Keratinocyte (primary cell): Measurements from ENCODE around the gene C2orf92. TPM values are rescaled to one million over a fixed set of nuclear protein-coding genes. Genes with fewer than 3 reads are reported as not detected.
"Not testable (repeated sequence)": the region's sequence is repeated elsewhere in the genome, so short reads cannot be mapped to it uniquely, and the experiment has no call there.

Source experiments
- DNase-seq: peaks from one replicate; pipeline ENCODE4 v3.0.0-alpha.2; 2011; ENCODE audit warnings: low read depth, missing footprints, low spot score
- FAIRE-seq: peaks from 2 replicates; lab custom pipeline; 2011; peaks lifted over from hg19 to GRCh38; lab: Jason Lieb, UNC
- H2AFZ ChIP-seq: 2 replicates; pipeline ENCODE4 v1.6.0; 2012; ENCODE audit warnings: low read length, control low read depth, inconsistent platforms; ENCODE audit not compliant: control insufficient read depth
- H3K27ac ChIP-seq: 2 replicates; pipeline ENCODE4 v1.5.1; 2011; ENCODE audit warnings: low read length; ENCODE audit not compliant: control insufficient read depth, insufficient read depth
- H3K27me3 ChIP-seq: 3 replicates; pipeline ENCODE4 v1.6.0; 2011; ENCODE audit warnings: low read length; ENCODE audit not compliant: control insufficient read depth, insufficient read depth; ENCODE audit errors: extremely low read depth
- H3K36me3 ChIP-seq, 2 experiments: 2 replicates in 1 of 2; 3 replicates in 1 of 2; pipeline ENCODE4 v1.5.1; 2011; ENCODE audit warnings: low read length in 2 of 2, mild to moderate bottlenecking in 1 of 2; ENCODE audit not compliant: control insufficient read depth in 2 of 2, insufficient read depth in 2 of 2; ENCODE audit errors: extremely low read depth in 1 of 2
- H3K4me1 ChIP-seq: 3 replicates; pipeline ENCODE4 v1.5.1; 2011; ENCODE audit warnings: low read length; ENCODE audit not compliant: control insufficient read depth, insufficient read depth; ENCODE audit errors: extremely low read depth
- H3K4me2 ChIP-seq: 3 replicates; pipeline ENCODE4 v1.6.0; 2011; ENCODE audit warnings: low read depth, low read length; ENCODE audit not compliant: control insufficient read depth, insufficient read depth; ENCODE audit errors: extremely low read depth
- H3K4me3 ChIP-seq, 3 experiments: fragments of 200-600 bp in 1 of 3; sonication (generic) in 1 of 3; 2 replicates in 2 of 3; 3 replicates in 1 of 3; pipeline ENCODE4 v1.5.1; 2011 to 2016; ENCODE audit warnings: low read length in 3 of 3, mild to moderate bottlenecking in 3 of 3, control low read depth in 2 of 3, inconsistent platforms in 1 of 3, low read depth in 1 of 3, mixed read lengths in 1 of 3, mixed run types in 1 of 3, moderate library complexity in 1 of 3; ENCODE audit not compliant: control insufficient read depth in 2 of 3, insufficient read depth in 2 of 3; ENCODE audit errors: extremely low read depth in 1 of 3
- H3K79me2 ChIP-seq: 2 replicates; pipeline ENCODE4 v1.6.0; 2012; ENCODE audit warnings: low read length; ENCODE audit not compliant: control insufficient read depth, insufficient read depth
- H3K9ac ChIP-seq: 3 replicates; pipeline ENCODE4 v1.6.0; 2011; ENCODE audit warnings: low read length; ENCODE audit not compliant: control insufficient read depth, insufficient read depth; ENCODE audit errors: extremely low read depth
- H3K9me1 ChIP-seq: 3 replicates; pipeline ENCODE4 v1.6.0; 2011; ENCODE audit warnings: low read length; ENCODE audit not compliant: control insufficient read depth, insufficient read depth; ENCODE audit errors: extremely low read depth
- H3K9me3 ChIP-seq: 2 replicates; pipeline ENCODE4 v1.5.1; 2012; ENCODE audit warnings: low read depth, low read length; ENCODE audit not compliant: control insufficient read depth
- H4K20me1 ChIP-seq: 3 replicates; pipeline ENCODE4 v1.6.0; 2011; ENCODE audit warnings: low read length; ENCODE audit not compliant: control insufficient read depth, insufficient read depth; ENCODE audit errors: extremely low read depth
- CTCF ChIP-seq, 3 experiments: IDR thresholded peaks in 1 of 3; conservative IDR thresholded peaks in 1 of 3; optimal IDR thresholded peaks in 1 of 3; 2 replicates in 2 of 3; 3 replicates in 1 of 3; pipeline versions ENCODE3 to v1.5.1; 2011; ENCODE audit warnings: low read length in 3 of 3, mild to moderate bottlenecking in 3 of 3, moderate library complexity in 2 of 3, control low read depth in 1 of 3, inconsistent platforms in 1 of 3; ENCODE audit not compliant: insufficient read depth in 2 of 3; ENCODE audit errors: extremely low read depth in 1 of 3
- EZH2 ChIP-seq: IDR thresholded peaks from one replicate; pipeline ENCODE4 v1.6.1; 2012; ENCODE audit warnings: inconsistent platforms, mild to moderate bottlenecking, low read length, moderate library complexity
- dilution Hi-C: fragments of 300-500 bp; cut with MboI; formaldehyde crosslinking; loops from one replicate; pipeline ENCODE4 v1.7.0; 2020; ENCODE audit warnings: low sequenced_read_pairs; ENCODE audit not compliant: extremely low pct_ligation_motif_present
- polyA plus RNA-seq, 5 experiments: library from polyadenylated mRNA; depleted of rRNA in 3 of 5; stranded (reverse) in 3 of 5; stranded (forward) in 1 of 5; unstranded in 1 of 5; fragments of >200 nt; gene quantifications; 1 replicate in 1 of 5; 2 replicates in 3 of 5; 3 replicates in 1 of 5; pipeline versions ENCODE4 v1.2.1 to v1.2.3, GENCODE V29; 2011 to 2012; ENCODE audit warnings: missing spikeins in 2 of 5, low read depth in 1 of 5, low replicate concordance in 1 of 5

The C2orf92 gene
- polyA plus RNA-seq, 1 donor (not counting 4 experiments of a cell fraction or from before 2014, with no cell fraction given), result 1.6 TPM

DNA sequence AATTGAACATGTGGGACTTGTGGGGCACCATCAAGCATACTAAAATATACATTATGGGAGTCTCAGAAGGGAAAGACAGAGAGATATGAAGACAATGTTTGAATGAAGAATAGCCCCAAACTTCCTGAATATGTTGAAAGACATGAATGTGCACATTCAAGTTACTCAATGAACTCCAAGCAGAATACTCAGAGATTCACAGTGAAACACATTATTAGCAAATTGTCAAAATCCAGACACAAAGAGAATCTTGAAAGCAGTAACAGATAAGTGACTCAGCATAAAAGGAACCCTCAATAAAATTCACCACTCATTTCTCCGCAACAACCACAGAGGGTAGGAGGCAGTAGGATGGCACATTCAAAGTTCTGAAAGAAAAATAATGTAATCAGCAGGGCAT lies 8.8 kb downstream of the C2orf92 start:
- H3K27me3 ChIP-seq, result no peaks in the 10 kb centered on the region
- H3K36me3 ChIP-seq, result no peaks in the 10 kb centered on the region
- H3K4me1 ChIP-seq, result no peaks in the 10 kb centered on the region
- no peaks in the 10 kb centered on the region for H4K20me1 ChIP-seq
- dilution Hi-C loops, result no loop called here
- no peak overlapping the region for H3K9ac ChIP-seq
- no peak for FAIRE-seq
- no peaks in the 10 kb centered on the region for H3K79me2 ChIP-seq
- DNase-seq, result no peak
- H2AFZ ChIP-seq, result no peak overlapping the region
- no peak overlapping the region for H3K27ac ChIP-seq
- no peaks in the 10 kb centered on the region for H3K9me1 ChIP-seq
- no peak overlapping the region for H3K4me2 ChIP-seq
- no peak overlapping the region for H3K4me3 ChIP-seq
- no peaks in the 10 kb centered on the region for H3K9me3 ChIP-seq
- TF ChIP-seq CTCF (optimal IDR thresholded peaks at IDR 0.05 in 1 of 3, IDR thresholded peaks at IDR 0.05 in 1 of 3, conservative IDR thresholded peaks at IDR 0.05 in 1 of 3; ENCODE audit: extremely low read depth in 1 of 3, insufficient read depth in 2 of 3, low read length in 3 of 3) (no peak), EZH2 (no peak)

DNA sequence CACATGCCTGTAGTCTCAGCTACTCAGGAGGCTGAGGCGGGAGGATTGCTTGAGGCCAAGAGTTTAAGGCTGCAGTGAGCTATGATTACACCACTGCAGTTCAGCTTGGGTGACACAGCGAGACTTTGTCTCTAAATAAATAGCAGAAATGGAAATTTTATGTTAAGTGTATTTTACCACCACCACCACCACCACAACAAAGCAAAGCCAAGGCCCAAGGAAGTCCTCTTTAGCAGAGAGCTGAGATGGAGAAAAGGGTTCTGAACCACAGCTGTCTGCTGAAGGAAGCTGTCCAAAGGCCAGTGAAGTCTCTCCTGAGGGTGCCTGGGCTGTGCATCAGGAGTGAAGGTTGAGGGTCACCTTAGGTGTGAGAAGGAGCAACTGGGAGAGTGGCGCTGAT lies 17.7 kb downstream of the C2orf92 start:
- H2AFZ ChIP-seq, H3K4me1 ChIP-seq, FAIRE-seq, H3K9ac ChIP-seq, H3K4me3 ChIP-seq, H3K27ac ChIP-seq, H3K36me3 ChIP-seq, H3K9me3 ChIP-seq, dilution Hi-C loops, H3K79me2 ChIP-seq, DNase-seq, H4K20me1 ChIP-seq, H3K4me2 ChIP-seq, H3K27me3 ChIP-seq, H3K9me1 ChIP-seq: not testable (repeated sequence)

DNA sequence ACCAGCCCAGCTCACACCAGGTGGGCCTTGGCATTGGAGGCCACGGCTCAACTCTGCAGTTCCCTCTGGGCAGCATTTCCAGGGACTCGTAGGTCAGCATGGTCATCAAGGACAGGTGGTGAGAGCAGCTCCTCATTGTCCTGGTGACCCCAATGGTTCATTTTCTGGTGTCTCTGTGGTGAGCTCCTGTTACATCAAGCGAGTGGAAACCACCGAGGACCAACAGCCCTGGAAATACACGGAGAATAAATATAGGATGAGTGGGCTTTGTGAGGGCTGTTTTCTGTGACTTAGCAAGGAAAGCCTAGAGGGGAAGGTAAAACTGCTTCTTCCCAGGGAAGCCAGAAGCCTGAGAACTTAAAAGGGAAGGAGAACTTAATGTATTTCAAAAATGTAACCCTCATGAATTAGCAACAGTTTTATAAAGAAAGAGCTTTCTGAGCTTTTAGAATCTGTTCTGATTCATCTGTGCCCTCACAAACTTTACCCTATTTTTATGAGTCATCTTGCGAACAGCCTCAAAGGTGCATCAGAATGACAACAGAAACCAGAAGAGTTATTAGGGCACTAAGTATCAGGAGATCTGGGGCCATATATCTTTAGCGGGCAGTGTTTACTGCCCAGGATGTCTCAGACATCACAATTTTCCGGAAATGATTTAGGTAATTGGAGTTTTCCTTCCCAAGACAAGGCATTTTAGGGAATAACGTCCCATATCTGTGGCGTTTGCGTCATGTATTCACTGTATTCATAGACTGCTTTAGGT lies 18.7 kb downstream of the C2orf92 start:
- no peaks in the 10 kb centered on the region for H3K79me2 ChIP-seq
- H3K27me3 ChIP-seq, result no peaks in the 10 kb centered on the region
- FAIRE-seq (no peak), DNase-seq (no peak)
- TF ChIP-seq CTCF (optimal IDR thresholded peaks at IDR 0.05 in 1 of 3, IDR thresholded peaks at IDR 0.05 in 1 of 3, conservative IDR thresholded peaks at IDR 0.05 in 1 of 3; ENCODE audit: extremely low read depth in 1 of 3, insufficient read depth in 2 of 3, low read length in 3 of 3) (no peak), EZH2 (no peak)
- H3K36me3 ChIP-seq, result no peaks in the 10 kb centered on the region
- H3K4me3 ChIP-seq, result no peak overlapping the region
- no peaks in the 10 kb centered on the region for H3K9me1 ChIP-seq
- no peak overlapping the region for H3K27ac ChIP-seq
- H3K9ac ChIP-seq, result no peak overlapping the region
- H3K4me2 ChIP-seq, result no peak overlapping the region
- H2AFZ ChIP-seq, result no peak overlapping the region
- dilution Hi-C loops, result no loop called here
- no peaks in the 10 kb centered on the region for H3K9me3 ChIP-seq
- no peaks in the 10 kb centered on the region for H4K20me1 ChIP-seq
- H3K4me1 ChIP-seq, result no peaks in the 10 kb centered on the region
